ENCODE results near the gene MRPS15. TPM values are rescaled to one million over a fixed set of nuclear protein-coding genes. Genes with fewer than 3 reads are reported as not detected.

MRPS15 gene
- total and polyA plus RNA-seq, 2 of the 13 experiments (the other 11 are each of a cell fraction or from before 2014, with no cell fraction given): 59.0 to 113 TPM

DNA sequence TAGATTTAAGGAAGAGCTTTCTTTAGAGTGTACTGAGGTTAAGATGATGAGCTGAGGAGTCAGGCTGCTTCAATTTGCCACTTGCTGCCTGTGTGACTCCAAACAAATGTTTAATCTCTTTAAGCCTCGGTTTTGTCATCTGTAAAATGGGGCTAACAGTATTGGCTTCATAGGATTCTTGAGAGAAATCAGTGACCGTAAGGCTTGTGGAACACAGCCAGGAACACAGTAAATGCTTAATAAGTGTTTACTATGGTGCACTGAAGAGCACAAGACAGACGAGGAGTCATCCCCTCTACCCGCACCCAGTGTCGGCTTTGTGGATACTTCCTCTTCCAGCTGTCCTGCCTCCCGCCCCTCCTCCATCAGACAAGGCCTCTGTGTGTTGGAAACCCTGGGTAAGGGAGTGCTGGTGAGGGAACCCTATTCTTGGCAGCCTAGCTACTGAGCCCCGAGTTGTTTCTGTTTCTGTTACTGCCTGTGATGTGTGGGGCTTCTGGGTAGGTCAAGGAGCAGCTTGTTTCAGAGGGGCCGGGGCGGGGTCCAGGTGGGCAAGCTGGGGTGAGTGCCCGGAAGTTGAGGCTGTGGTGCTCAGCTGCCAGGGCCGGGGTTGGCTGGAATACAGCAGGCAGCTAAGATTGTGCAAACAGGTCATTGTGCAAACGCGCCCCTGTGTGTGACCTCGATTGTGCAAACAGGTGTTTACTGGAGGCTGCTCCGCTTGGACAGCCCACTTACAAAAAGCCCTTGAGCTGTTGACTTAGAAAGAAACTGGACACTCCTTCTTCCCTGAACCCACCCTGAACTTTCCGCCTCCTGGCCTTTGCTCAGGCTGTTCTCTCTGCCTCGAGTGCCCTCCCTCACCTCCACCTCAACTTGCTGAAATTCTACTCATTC lies 22.5 kb upstream of the MRPS15 start (continued):
- TF ChIP-seq, protein P1, sequence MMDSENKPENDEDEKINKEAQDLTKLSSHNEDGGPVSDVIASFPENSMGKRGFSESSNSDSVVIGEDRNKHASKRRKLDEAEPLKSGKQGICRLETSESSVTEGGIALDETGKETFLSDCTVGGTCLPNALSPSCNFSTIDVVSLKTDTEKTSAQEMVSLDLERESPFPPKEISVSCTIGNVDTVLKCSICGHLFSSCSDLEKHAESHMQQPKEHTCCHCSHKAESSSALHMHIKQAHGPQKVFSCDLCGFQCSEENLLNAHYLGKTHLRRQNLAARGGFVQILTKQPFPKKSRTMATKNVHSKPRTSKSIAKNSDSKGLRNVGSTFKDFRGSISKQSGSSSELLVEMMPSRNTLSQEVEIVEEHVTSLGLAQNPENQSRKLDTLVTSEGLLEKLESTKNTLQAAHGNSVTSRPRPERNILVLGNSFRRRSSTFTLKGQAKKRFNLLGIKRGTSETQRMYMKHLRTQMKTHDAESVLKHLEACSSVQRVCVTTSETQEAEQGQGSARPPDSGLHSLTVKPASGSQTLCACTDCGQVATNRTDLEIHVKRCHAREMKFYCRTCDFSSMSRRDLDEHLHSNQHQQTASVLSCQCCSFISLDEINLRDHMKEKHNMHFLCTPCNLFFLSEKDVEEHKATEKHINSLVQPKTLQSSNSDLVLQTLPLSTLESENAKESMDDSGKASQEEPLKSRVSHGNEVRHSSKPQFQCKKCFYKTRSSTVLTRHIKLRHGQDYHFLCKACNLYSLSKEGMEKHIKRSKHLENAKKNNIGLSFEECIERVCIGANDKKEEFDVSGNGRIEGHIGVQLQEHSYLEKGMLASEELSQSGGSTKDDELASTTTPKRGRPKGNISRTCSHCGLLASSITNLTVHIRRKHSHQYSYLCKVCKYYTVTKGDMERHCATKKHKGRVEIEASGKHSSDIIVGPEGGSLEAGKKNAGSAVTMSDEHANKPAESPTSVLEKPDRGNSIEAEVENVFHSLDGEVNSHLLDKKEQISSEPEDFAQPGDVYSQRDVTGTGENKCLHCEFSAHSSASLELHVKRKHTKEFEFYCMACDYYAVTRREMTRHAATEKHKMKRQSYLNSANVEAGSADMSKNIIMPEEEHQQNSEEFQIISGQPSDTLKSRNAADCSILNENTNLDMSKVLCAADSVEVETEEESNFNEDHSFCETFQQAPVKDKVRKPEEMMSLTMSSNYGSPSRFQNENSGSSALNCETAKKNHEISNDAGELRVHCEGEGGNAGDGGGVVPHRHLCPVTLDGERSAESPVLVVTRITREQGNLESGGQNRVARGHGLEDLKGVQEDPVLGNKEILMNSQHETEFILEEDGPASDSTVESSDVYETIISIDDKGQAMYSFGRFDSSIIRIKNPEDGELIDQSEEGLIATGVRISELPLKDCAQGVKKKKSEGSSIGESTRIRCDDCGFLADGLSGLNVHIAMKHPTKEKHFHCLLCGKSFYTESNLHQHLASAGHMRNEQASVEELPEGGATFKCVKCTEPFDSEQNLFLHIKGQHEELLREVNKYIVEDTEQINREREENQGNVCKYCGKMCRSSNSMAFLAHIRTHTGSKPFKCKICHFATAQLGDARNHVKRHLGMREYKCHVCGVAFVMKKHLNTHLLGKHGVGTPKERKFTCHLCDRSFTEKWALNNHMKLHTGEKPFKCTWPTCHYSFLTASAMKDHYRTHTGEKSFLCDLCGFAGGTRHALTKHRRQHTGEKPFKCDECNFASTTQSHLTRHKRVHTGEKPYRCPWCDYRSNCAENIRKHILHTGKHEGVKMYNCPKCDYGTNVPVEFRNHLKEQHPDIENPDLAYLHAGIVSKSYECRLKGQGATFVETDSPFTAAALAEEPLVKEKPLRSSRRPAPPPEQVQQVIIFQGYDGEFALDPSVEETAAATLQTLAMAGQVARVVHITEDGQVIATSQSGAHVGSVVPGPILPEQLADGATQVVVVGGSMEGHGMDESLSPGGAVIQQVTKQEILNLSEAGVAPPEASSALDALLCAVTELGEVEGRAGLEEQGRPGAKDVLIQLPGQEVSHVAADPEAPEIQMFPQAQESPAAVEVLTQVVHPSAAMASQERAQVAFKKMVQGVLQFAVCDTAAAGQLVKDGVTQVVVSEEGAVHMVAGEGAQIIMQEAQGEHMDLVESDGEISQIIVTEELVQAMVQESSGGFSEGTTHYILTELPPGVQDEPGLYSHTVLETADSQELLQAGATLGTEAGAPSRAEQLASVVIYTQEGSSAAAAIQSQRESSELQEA (CRISPR knock-in tag; IDR thresholded peaks at IDR 0.05; ENCODE audit: not compliant biosample characterization): no peak
- no peak for TF ChIP-seq HOXA7 (CRISPR knock-in tag; IDR thresholded peaks at IDR 0.05)
- TF ChIP-seq, protein P2, sequence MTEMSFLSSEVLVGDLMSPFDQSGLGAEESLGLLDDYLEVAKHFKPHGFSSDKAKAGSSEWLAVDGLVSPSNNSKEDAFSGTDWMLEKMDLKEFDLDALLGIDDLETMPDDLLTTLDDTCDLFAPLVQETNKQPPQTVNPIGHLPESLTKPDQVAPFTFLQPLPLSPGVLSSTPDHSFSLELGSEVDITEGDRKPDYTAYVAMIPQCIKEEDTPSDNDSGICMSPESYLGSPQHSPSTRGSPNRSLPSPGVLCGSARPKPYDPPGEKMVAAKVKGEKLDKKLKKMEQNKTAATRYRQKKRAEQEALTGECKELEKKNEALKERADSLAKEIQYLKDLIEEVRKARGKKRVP (CRISPR knock-in tag; IDR thresholded peaks at IDR 0.05): peak in 1 of 2 experiments; percentile 73; a peak in 2 of 4 replicates
- TF ChIP-seq, protein P3, sequence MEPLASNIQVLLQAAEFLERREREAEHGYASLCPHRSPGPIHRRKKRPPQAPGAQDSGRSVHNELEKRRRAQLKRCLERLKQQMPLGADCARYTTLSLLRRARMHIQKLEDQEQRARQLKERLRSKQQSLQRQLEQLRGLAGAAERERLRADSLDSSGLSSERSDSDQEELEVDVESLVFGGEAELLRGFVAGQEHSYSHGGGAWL (CRISPR knock-in tag; IDR thresholded peaks at IDR 0.05): no peak
- peak; percentile 90 for TF ChIP-seq MYC (CRISPR knock-in tag; IDR thresholded peaks at IDR 0.05; ENCODE audit: borderline replicate concordance)
- peak; percentile 91 for TF ChIP-seq ZMAT3 (CRISPR knock-in tag; conservative IDR thresholded peaks at IDR 0.05)
- 0 out of 2 replicates have a peak, but pooled peaks have one; percentile 25 for TF ChIP-seq NRL (CRISPR knock-in tag; IDR thresholded peaks at IDR 0.05; ENCODE audit: borderline replicate concordance)
- TF ChIP-seq, protein P4, sequence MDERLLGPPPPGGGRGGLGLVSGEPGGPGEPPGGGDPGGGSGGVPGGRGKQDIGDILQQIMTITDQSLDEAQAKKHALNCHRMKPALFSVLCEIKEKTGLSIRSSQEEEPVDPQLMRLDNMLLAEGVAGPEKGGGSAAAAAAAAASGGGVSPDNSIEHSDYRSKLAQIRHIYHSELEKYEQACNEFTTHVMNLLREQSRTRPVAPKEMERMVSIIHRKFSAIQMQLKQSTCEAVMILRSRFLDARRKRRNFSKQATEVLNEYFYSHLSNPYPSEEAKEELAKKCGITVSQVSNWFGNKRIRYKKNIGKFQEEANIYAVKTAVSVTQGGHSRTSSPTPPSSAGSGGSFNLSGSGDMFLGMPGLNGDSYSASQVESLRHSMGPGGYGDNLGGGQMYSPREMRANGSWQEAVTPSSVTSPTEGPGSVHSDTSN (CRISPR knock-in tag; IDR thresholded peaks at IDR 0.05): no peak; the same call in 1 of the 2 replicates
- no peak for TF ChIP-seq JUNB (CRISPR knock-in tag; IDR thresholded peaks at IDR 0.05; ENCODE audit: borderline replicate concordance)
- TF ChIP-seq ZFP36L2 (CRISPR knock-in tag; IDR thresholded peaks at IDR 0.05): no peak
- TF ChIP-seq, protein P5, sequence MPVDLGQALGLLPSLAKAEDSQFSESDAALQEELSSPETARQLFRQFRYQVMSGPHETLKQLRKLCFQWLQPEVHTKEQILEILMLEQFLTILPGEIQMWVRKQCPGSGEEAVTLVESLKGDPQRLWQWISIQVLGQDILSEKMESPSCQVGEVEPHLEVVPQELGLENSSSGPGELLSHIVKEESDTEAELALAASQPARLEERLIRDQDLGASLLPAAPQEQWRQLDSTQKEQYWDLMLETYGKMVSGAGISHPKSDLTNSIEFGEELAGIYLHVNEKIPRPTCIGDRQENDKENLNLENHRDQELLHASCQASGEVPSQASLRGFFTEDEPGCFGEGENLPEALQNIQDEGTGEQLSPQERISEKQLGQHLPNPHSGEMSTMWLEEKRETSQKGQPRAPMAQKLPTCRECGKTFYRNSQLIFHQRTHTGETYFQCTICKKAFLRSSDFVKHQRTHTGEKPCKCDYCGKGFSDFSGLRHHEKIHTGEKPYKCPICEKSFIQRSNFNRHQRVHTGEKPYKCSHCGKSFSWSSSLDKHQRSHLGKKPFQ (CRISPR knock-in tag; IDR thresholded peaks at IDR 0.05; ENCODE audit: insufficient replicate concordance): peak; percentile 25
- TF ChIP-seq HOXA5 (CRISPR knock-in tag; IDR thresholded peaks at IDR 0.05): peak; percentile 98
- peak; percentile 94 for TF ChIP-seq HNF4G (IDR thresholded peaks at IDR 0.05; ENCODE audit: borderline replicate concordance, low read depth, low read length)
- peak; percentile 64; the same call in 1 of the 2 replicates for TF ChIP-seq HNF4G (CRISPR knock-in tag; IDR thresholded peaks at IDR 0.05; ENCODE audit: borderline replicate concordance, low read depth)
- TF ChIP-seq RBM39 (IDR thresholded peaks at IDR 0.05; ENCODE audit: low read depth, low read length, poor library complexity, severe bottlenecking): peak; percentile 45

Data from HepG2 (cell line).